ENCODE data around the gene OR5H1.

- TF ChIP-seq CTCF (IDR thresholded peaks at IDR 0.05): no peak
- TF ChIP-seq POLR2A (IDR thresholded peaks at IDR 0.05): no peak
Measured at GRCh38 chr3:98095882-98096281, 34.6 kb upstream of the OR5H1 start.
